Hepatic stellate cell (primary cell): ENCODE measurements around the gene RPS6KA4.

Experiments
- DNase-seq: peaks from one replicate; pipeline ENCODE4 v3.0.0; 2011; ENCODE audit warnings: low spot score

RPS6KA4 gene

DNA sequence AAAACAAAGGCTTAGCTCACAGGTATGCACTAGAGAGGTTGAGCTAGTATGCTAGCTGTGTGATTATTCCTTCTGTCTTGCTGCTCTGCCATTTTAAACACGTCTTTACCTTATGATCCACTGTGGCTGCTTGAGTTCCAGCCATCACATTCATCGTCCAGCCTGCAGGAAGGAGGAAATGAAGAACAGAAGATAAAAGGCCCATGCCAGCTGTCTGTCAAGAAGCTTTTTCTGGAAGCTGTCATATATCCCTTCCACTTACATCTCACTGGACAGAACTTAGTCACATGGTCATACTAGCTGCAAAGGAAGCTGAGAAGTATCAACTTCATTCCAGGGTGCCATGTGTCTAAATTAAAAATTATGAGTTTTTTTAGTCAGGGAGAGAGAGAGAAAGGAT is 31.6 kb upstream of the RPS6KA4 start:
- DNase-seq = no peak

DNA sequence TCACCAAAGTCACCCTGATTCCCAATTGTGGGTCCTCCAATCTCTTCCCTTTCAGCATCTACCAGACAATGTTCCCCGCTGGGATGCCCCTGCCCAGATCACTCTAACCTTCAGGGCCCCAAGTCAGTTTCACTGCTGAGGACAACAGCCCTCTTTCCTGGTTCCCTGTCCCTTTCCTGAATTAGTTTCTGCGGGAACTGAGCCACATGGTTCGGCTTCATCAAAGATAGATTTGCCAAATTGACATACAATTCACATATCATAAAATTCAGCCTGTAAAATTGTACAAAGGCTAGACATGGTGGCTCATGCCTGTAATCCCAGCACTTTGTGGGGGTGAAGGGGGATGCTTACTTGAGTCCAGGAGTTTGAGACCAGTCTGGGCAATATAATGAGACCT is 31.0 kb upstream of the RPS6KA4 start:
- DNase-seq = no peak

DNA sequence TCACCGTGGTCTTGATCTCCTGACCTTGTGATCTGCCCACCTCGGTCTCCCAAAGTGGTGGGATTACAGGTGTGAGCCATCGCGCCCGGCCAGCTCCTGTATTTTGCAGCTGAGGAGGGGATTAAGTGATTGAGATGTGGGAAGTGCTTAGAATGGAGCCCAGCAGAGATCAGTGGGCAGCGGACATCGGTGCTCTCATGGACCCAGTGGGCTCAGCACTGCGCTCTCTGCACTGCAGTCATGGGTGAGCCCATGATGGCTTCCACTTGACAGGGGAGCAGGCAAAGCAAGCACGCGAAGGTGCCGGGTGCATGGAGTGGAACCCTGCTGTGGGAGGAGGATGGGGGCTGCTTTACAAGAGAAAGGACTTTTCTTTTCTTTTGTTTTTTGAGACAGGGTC is 28.1 kb upstream of the RPS6KA4 start:
- no peak for DNase-seq

DNA sequence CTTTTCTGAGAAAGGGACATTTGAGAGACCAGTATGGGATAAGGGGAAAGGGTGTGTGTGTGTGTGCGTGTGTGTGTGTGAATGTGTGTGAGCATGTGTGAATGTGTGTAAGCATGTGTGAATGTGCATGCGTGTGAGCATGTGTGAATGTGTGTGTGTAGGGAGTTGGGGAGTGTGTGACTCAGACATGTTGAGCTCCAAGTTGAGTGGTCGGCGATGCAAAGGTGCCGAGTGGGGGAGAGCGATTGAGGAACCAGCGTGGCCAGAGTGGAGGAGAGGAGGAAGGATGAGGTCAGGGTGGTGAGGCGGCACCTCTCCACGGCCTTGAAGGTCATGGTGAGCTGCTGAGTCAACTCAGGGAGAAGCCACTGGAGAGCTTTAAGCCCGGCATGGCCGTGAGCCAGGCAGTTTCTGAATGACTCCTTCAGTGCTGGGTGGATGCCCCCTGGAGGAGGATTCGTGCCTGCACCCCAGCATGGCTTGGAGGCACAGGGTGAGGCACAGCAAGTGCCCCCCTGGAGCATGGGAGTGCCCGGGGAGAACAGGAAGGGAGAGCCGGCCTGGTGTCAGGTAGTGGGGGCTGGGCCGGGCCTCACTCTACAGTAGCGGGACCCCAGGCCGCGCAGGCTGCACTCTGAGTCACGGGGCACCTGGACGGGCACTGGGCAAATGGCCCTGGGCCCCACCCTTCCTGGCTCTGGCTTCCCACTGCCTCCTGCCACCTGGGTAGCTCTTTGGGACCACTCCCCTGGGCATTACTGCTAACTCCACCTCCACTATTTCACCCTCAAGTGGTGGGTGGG is 27.2 kb upstream of the RPS6KA4 start:
- DNase-seq = peak; percentile 93

DNA sequence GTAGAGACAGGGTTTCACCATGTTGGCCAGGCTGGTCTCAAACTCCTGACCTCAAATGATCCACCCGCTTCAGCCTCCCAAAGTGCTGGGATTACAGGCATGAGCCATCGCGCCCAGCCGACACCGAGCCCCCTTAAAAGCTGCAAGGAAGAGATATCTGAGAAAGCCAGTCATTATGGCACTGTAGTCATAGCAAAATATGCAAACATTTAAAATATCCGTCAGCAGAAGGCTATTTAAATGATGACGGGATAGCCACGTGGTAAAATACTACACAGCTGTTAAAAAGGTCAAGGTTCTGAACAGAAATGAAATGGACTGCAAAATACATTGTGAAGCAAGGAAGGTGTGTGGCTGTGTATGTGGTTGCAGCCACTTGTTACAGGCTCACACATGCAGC is 25.4 kb upstream of the RPS6KA4 start:
- no peak for DNase-seq

DNA sequence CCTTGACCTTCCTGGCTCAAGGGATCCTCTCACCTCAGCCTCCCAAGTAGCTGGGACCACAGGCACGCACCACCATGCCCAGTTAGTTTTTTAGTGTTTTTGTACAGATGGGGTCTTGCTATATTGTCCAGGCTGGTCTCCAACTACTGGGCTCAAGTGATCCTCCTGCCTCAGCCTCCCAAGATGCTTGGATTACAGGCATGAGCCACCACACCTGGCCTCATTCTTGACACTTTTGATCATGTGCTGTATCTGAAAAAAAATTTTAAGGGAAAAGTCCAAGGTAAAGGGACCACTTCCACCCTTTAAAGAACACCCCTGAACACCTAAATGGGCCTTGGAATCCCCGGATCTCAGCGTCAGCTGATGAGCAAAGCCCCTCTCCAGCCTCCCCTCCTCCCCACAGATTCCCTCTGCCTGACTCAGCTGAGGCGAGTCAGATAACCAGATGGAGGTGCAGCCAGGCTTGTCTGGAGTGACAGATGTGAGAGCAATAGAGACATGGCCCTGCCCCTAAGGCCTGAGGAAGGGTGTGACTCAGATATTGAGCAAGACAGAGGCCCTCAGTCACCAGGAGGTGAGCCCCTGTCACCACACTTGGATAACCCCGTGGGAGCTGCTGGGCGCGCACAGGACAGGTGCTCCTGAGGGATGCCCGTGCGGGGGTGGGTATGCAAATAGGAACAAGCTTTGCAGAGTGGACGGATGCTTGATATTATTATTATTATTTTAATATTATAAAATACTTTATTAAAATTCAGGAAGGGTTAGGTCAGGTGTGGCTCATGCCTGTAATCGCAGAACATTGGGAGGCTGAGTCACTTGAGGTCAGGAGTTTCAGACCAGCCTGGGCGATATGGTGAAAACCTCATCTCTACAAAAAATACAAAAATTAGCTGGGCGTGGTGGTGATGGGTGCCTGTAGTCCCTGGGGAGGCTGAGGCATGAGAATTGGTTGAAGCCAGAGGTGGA is 23.9 kb upstream of the RPS6KA4 start:
- DNase-seq = peak; percentile 96

DNA sequence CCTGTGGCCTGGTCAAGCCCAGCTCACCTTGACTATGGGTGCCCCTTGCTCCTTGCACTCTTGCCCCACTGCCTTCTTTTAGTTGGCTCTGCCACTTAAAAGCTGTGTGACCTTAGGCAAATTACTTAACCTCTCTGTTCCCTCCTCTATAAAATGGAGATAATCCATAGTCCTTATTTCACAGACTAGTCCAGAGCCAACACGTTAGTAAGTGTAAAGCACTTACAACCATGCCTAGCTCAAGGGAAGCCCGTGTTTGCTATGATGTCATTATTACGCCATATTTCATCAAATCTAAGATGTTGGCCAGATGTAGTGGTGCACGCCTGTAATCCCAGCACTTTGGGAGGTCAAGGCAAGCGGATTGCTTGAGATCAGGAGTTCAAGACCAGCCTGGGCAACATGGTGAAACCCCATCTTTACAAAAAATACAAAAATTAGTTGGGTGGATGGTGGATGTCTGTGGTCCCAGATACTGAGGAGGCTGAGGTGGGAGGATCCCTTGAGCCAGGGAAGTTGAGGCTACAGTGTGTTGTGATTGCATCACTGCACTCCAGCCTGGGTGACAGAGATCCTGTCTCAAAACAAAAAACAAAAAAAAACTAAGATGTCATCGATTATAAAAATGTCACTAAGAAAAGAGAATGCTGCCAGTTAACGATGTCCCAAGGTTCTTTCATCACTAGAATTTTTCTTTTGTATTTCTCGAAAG is 21.3 kb upstream of the RPS6KA4 start:
- DNase-seq = no peak

DNA sequence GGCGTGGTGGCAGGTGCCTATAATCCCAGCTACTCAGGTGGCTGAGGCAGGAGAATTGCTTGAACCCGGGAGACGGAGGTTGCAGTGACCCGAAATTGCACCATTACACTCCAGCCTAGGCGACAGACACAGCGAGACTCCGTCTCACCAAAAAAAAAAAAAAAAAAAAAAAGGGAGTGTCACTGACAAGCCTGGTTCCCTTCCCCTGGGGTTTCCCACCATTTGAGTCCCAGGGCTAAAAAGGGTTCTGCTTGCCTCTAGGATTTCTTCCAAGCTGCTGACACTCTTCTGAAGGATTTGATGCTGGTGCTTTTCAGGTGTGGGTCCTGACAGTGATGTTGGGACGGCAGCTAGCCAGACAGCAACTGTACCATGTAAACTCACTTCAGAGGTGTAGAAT is 20.2 kb upstream of the RPS6KA4 start:
- no peak for DNase-seq

DNA sequence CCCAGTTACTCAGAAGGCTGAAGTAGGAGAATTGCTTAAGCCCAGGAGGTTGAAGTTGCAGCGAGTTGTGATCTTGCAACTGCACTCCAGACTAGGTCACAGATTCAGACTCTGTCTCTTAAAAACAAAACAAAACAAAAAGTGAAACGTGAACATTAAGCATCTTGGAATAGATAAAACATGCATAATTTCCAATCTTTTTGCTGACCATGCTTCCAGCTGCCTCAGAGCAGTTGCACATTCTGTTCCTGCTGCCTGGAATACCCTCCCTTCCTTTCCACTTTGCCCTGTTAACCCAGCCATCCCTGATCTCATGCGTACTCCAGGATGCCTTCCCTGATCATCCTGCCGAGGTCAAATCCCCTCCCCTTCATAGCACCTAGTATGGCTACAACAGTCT is 19.7 kb upstream of the RPS6KA4 start:
- no peak for DNase-seq

DNA sequence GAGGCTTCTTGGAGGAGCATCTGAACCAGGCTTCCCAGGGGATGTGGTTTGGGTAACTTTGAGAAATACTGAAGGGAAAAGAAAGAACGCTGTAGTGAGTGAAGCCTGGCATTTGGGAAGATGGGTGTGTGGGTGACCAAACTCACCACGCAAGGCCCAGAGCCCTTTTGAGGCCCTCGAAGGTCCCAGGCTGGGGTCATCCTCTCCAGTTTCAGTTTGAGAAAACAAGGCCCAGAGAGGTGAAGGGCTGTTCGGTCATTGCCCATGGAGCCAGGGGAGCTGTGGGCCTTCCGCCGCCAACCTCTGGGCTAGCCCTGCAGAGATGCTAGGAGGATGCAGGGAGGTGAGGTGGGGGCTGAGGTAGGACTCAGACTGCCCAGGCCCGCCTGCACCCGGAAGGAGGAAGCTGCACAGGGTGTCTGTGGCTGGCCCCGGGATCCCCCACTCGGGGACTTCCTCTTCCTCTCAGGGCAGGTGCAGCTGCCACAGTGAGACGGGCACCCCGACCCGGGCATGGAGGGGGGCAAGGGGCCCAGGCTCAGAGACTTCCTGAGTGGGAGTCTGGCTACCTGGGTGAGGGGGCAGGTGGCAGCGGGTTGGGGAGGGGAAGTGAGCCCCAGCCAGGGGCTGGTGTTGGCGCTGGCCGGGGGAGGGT is 19.1 kb upstream of the RPS6KA4 start, which contains the start of gene CCDC88B:
Gene CCDC88B, plus strand, starts transcription at position 451 of the 655 bp plus-strand sequence. Its CDS starts 63 bp downstream, at position 514.
- DNase-seq = no peak

DNA sequence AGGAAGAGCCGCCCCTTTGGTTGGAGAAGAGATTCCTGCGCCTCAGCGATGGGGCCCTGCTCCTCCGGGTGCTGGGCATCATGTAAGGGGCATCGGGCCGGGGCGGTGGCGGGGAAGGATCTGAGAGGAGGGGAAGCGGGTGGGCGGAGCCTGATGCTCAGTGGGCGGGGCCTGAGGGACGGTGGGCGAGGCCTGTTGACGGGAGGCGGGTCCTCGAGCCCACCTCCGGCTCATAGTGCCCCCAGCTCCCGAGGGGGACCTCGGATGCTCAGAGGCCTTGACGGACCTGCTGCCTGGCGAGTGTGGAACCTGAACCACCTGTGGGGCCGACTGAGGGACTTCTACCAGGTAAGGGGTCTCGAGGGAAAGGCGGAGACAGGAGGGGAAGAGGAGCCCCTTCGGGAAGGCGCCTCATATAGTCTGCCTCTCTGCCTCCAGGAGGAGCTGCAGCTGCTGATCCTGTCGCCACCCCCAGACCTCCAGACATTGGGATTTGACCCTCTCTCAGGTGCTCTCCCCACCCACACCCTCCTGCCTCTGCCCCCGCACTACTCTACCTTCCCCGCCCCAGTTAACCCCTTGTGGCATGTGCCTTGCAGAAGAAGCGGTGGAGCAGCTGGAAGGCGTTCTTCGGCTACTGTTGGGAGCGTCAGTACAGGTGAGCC is 18.2 kb upstream of the RPS6KA4 start:
- DNase-seq = no peak

DNA sequence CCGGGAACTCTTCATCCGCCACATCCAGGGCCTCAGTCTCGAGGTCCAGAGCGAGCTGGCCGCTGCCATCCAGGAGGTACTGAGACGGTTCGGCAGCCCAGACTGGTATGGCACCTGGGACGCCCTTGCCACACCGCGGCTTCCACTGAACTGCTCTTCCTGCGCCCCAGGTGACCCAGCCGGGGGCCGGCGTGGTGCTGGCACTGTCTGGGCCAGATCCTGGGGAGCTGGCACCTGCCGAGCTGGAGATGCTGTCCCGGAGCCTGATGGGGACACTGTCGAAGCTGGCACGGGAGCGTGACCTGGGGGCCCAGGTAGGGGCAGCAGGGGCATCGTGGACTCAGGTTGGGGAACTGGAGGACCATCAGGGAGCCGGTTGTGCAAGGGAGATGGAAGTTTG is 17.5 kb upstream of the RPS6KA4 start:
- no peak for DNase-seq

DNA sequence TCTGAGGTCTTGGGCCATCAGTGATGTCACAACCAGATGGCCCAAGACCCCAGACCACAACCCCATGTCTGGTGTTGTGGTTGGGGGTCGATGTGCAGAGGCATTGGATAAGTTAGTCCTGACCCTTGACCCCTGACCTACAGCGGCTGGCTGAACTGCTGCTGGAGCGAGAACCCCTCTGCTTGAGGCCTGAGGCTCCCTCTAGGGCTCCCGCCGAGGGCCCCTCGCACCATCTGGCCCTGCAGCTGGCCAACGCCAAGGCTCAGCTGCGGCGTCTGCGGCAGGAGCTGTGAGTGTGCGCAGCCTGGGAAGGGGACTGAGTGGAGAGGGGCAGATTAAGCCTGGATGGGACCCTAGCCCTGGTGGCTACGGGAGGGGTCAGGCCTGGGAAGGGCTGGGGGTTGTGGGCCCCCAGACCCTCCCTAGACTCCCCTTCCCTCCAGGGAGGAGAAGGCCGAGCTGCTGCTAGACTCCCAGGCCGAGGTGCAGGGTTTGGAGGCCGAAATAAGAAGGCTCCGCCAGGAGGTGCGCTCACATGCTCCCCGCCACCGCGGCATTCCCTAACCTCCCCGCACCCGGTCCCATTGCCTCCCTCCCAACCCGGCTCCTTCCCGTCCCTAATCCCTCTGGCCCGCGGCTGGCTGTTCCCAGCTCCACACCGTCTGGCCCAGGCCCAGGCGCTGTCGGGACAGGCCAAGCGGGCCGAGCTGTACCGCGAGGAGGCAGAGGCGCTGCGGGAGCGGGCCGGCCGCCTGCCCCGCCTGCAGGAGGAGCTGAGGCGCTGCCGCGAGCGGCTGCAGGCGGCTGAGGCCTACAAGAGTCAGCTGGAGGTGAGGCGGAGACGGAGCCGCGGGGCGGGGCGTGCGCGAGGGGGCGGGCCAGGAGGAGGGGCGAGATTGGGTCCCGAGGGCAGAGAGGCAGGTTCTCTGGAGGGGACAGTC is 16.8 kb upstream of the RPS6KA4 start:
- DNase-seq = peak; percentile 97

DNA sequence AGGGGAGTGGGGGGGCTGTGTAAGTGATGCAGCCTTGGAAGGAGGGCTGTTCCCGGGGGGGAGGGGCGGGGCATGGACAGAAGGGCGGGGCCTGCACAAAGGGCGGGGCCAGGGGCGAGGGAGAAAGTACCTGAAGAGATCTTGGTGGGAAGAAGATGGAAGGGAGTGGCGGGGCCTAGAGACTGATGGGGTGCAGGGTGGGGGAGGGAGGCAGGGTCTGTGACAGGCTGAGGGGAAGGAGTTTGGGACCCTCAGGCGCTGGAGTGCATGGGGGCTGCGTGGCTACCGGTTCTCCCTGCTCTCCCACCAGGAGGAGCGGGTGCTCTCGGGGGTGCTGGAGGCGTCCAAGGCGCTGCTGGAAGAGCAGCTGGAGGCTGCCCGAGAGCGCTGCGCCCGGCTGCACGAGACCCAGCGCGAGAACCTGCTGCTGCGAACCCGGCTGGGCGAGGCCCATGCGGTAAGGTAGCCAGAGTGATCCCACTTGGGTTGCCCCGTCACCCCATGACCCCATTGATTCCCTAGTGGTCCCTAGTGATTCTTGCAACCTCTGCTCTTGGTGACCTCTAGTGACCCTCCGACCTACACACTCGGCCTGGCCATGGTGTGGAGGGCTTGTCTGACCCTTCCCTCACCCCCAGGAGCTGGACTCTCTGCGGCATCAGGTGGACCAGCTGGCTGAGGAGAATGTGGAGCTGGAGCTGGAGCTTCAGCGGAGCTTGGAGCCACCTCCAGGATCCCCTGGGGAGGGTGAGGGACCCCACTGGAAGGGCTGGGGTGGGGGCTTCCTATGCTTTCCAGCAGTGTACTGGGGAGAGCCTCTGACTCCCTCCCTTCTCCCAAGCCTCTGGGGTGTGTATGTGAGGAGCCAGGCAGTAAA is 15.9 kb upstream of the RPS6KA4 start:
- DNase-seq = no peak

DNA sequence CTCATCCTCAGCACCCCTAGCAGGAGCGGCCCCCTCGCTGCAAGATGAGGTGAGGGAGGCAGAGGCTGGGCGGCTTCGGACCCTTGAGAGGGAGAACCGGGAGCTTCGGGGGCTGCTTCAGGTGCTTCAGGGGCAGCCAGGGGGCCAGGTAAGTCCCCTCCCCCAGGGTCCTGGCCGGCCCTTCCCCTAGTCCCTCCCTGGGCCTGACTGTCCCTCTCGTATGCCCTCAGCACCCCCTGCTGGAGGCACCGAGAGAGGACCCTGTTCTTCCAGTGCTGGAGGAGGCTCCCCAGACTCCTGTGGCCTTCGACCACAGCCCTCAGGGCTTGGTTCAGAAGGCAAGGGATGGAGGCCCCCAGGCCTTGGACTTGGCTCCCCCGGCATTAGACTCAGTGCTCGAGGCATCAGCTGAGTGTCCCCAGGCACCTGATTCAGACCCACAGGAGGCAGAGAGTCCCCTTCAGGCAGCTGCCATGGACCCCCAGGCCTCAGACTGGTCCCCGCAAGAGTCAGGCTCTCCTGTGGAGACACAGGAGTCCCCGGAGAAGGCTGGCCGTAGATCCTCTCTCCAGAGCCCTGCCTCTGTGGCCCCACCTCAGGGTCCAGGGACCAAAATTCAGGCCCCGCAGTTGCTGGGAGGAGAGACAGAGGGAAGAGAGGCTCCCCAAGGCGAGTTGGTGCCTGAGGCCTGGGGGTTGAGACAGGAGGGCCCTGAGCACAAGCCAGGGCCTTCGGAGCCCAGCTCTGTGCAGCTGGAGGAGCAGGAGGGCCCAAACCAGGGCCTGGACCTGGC is 15.0 kb upstream of the RPS6KA4 start:
- peak; percentile 42 for DNase-seq

DNA sequence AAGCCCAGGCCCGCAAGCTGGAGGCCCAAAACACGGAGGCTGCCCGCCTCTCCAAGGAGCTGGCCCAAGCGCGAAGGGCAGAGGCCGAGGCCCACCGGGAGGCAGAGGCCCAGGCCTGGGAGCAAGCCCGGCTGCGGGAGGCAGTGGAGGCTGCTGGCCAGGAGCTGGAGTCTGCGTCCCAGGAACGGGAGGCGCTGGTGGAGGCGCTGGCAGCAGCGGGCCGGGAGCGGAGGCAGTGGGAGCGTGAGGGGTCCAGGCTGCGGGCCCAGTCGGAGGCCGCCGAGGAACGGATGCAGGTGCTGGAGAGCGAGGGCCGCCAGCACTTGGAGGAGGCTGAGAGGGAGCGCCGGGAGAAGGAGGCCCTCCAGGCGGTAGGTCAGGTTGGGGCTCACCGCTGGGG is 14.2 kb upstream of the RPS6KA4 start:
- DNase-seq = no peak

DNA sequence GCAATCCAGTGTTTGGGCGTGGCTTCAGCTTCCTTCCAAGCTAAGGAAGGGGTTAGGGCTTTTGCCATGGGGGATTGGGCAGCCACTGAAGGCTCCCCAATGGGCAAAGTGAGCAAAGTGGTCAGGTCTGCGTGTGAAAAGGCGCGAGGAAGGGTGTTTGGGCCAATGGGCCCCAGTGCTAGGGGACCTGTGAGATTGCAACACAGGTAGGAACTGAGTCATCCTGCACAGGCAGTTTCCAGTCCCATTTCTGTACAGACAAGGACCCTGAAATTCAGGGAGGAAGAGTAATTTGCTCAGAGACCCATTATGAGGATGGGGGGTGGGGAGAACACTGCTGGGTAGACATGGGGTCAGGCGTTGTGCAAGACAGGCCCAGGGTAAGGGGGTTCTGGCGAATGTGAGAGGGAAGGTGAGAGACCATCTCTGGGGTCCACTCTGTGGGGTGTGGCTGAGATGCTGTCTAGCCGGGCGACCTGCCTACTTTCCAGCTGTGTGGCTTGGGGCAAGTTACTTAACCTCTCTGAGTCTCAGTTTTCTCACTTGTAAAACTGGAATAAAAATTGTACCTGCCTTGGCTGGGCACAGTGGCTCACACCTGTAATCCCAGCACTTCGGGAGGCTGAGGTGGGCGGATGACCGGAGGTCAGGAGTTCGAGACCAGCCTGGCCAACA is 11.6 kb upstream of the RPS6KA4 start:
- DNase-seq = no peak
